ENCODE results near the gene CARD11.
"Not testable (repeated sequence)": the region's sequence is repeated elsewhere in the genome, so short reads cannot be mapped to it uniquely, and the experiment has no call there.

The CARD11 gene

DNA sequence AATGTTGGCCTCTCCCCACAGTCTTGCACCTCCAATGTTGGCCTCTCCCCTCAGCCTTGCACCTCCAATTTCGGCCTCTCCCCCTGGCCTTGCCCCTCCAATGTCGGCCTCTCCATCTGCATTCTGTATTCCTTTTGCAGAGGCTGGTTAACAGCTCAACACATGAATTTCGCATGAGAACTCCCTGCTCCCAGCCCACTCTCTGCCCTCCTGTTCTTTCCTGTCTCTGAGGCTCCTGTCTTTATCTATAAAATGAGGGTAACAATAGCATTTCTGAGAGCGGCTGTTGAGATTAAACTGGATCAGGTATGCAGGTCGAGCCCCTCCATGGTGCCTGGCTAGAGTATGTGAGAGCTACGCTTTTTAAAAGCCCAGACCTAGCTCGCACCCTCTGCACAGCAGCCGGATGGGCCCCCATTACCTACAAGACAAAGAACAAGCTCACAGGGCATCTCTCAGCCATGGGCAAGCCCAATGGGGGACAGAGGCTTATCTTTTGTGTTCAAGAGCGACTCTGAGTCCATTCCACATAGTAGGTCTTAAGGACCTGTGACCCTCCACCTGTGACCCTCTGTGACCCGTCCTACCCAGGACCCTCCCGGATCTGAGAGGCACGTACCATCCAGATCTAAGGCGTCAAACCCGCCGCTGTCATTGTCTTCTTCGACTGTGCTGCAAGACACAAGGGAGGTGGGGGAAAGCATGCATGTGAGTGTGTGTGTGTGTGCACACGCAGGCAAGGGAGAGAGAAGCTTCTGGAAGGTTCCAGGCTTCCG is 117.4 kb downstream of the CARD11 start:
- DNase-seq (ENCODE audit: low read depth in 2 of 2), result no peak

DNA sequence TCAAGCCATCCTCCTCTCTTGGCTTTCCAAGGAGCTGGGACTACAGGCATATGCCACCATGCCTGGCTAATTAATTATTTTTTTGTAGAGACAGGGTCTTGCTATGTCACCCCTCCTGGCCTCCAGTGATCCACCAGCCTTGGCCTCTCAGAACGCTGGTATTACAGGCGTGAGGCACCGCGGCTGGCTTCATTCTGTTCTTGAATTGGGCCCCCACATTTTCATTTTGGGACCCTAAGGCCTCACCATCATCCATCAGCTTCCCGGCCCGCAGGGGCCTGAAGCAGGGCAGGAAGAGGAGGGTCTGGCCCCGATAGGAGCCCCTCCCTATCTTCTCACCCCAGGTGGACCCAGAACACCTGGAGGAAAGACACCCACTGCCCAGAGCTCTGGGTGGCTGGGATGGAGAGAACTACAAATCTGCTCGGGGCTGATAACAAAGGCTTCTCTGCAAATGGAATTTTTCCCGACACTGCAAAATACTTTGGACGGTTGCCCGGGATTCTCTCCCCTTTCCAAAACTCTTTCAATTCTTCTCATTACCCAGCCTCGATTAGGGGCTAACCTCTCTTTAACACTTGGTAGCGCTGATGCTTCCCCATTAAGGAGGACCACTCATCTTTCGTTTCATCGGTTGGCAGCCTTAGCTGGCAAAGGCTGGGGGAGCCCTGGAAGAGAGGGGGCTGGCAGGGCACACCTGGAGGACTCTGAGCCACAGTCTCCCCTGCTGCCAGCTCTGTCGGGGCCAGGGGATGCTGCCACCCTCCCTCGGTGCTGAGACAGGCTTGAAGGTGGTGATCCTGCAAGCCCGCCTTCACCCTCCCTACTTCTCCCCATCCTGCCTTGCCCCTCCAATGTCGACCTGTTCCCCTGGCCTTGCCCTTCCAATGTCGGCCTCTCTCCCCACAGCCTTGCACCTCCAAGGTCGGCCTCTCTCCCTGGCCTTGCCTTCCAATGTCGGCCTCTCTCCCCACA is 118.5 kb downstream of the CARD11 start:
- no peak for DNase-seq (ENCODE audit: low read depth in 2 of 2)

- no peak for DNase-seq (ENCODE audit: low read depth in 2 of 2)
Measured at GRCh38 chr7:2923886-2924574, 119.6 kb downstream of the CARD11 start.

DNA sequence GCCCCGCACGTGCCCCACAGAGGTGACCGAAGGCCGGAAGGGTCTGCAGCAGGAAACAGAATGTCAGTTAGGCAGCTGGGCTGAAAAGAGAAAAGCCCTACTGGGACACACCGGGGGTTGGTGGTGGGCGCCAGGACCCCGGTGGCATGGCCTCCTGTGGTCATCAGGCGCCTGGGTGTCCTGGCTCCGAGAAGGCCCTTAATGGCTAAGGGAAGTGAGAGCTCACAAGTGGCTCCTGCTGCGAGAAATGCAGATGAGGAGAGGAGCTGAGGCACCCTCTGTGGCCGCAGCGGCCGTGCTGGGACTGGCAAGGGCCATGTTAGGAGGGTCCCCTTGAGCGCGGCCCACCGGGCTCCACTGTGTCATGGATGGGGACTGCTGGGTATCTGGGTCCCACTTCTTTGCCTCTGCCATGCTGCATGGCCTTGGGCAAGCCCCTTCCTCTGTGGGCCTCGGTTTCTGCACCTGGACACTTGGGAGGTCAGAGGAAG is 120.3 kb downstream of the CARD11 start:
- DNase-seq (ENCODE audit: low read depth in 2 of 2), result no peak

GRCh38 chr7:2922866-2923265 is 120.8 kb downstream of the CARD11 start:
- no peak for DNase-seq (ENCODE audit: low read depth in 2 of 2)

GRCh38 chr7:2922348-2922691 is 121.3 kb downstream of the CARD11 start:
- no peak for DNase-seq (ENCODE audit: low read depth in 2 of 2)

DNA sequence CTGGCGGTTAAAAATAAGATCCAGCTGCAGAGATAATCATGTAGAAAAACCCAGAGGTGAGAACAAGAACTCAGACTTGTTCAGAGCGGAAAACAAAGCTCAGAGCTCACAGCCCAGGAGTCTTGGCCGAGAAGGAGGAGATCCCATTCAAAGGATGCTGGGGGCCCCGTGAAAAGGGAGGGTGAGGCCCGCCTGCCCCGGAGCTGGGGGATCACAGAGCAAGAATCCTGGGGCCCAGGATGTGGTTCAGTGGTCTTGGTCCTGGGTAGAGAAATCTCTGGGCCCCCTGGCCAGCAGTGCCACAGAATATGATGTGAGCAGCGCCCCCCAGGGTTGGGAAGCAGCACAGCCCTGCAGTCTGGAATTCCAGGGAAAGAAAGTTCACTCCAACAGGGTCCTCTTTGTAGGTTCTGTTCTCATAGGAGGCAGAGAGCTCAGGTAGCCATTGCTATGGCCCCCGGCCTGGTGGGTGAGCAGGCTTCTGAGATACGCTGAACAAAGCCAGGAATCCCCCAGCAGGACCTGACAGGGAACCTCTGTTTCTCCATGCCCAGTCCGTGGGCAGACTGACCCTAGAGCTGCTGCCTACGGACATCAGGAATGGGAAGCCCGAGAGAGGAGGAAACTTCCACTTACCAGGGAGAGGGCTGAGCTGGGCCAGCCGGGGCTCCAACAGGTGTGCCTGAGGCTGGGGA is 121.9 kb downstream of the CARD11 start:
- no peak for DNase-seq (ENCODE audit: low read depth in 2 of 2)

DNA sequence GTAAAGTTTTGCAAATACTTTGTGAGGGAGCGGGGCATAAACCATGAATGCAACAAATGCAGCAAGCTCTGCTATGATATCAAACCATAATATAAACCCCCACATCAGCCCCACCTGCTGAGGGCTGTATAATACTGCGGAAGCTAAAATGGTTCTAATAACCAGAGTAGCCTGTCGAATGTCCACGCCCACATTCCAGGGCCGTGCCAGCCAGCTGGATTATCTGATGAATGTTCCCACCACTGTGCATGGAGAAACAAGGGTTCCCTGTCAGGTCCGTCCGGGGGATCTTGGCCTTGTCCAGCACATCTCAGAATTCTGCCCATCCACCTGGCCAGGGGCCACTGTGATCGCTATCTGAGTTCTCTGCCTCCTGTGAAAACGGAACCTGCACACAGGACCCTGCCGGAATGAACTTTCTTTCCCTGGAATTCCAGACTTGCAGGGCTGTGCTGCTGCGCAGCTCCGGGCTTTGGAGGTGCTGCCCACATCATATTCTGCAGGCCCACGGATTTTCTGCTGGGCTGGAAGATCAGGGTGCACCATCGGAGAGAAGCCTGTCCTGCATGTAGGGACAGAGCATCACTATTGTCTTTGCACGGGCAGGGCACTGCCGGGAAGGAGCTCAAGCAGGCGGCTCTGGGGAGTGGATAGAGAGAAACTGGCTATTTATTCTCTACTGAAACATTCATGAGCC is 122.6 kb downstream of the CARD11 start:
- DNase-seq (ENCODE audit: low read depth in 2 of 2), result no peak

DNA sequence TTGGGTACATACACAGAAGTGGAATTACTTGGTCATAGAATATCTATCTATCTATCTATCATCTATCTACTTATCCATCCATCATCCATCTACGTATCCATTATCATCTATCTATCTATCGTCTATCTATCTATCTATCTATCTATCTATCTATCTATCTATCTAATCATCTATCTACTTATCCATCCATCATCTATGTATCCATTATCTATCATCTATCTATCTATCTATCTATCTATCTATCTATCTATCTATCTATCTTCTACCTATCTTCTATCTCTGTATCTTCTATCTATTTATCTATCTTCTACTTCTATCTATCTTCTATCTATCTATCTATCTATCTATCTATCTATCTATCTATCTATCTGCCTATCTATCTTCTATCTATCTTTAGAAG is 123.2 kb downstream of the CARD11 start:
- not testable (repeated sequence) for DNase-seq (ENCODE audit: low read depth in 2 of 2)

GRCh38 chr7:2920041-2920440 is 123.6 kb downstream of the CARD11 start:
- no peak for DNase-seq (ENCODE audit: low read depth in 2 of 2)

GRCh38 chr7:2919256-2919655 is 124.4 kb downstream of the CARD11 start:
- no peak for DNase-seq (ENCODE audit: low read depth in 2 of 2)

- no peak for DNase-seq (ENCODE audit: low read depth in 2 of 2)
Measured at GRCh38 chr7:2918406-2918805, 125.3 kb downstream of the CARD11 start.

- no peak for DNase-seq (ENCODE audit: low read depth in 2 of 2)
Measured at GRCh38 chr7:2915023-2915422, 128.6 kb downstream of the CARD11 start.

DNA sequence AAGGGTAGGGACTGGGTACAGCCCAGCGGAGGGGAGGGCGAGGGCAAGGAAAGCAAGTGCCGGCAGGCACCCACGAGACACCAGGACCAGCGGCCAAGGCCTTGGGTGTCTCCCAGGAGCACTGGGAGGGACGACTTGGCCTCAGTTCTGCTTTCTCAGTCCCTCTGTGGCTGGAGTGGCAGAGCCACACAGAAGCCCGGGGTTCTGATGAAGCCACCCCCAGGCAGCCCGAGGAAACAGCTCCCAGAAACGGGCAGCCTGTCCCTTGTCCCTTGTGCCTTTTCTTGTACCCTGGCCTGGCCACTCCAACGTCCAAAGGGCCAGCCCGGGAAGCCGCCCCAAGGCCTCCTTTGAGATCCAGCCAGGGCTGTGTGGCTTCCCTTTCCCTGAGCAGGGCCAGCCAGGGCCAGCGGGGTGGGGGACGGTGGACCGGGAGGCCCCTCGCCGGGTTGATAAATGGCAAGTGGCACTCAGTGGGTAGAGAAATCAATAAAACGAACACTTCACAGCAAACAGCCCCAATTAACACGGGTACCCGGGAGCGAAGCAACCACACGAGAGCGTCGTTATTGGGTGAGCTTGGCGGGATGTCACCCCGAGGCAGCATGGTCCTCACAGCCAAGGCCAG is 129.8 kb downstream of the CARD11 start:
- DNase-seq (ENCODE audit: low read depth in 2 of 2), result no peak

DNA sequence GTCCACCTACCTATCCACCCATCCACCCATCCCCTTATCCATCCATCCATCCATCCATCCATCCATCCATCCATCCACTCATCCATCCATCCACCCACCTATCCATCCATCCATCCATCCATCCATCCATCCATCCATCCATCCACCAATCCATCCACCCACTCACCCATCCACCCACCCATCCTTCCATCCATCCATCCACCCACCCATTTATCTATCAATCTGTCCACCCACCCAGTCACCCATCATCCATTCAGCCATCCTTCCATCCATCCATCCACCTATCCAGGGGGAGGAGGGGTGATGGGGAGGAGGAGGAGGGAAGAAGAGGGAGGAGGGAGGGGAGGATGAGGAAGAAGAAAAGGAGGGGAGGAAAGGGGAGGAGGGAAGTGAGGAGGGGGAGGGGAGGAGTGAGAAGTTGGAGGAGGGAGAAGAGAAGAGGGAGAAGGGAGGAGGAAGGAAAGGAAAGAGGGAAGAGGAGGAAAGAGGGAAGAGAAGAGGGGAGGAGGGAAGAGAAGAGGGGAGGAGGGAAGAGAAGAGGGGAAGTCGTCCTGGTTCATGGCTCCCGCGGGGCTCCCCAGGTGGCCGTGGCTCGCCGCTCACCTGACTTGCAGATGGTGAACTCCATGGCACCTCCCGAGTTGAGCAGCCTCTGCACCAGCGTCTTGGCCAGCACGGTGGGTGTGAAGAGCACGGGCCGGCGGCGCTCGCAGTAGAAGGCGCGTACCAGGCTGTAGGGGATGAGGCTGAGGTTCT is 130.8 kb downstream of the CARD11 start:
- DNase-seq (ENCODE audit: low read depth in 2 of 2), result no peak

DNA sequence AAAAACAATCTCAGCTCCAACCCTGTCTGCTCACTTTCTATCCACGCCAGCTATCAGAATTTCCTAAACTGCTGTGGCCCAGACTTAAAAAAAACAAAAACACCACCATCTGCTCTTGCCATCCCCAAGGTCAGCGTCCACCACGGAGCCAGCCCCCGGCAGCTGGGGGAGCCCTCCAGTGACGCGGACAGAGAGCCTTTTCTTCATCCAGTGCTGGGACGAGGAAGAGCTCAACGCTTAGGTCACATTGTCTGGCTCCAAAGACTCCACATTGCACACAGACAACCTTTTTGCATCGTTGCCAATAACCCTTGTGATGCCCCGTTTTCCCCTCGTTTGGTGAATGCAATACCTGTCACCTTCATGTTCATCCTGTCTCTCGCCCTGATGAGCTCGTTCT is 132.2 kb downstream of the CARD11 start:
- DNase-seq (ENCODE audit: low read depth in 2 of 2), result no peak

- no peak for DNase-seq (ENCODE audit: low read depth in 2 of 2)
Measured at GRCh38 chr7:2909471-2910039, 134.1 kb downstream of the CARD11 start.

GRCh38 chr7:2909043-2909442 is 134.6 kb downstream of the CARD11 start:
- no peak for DNase-seq (ENCODE audit: low read depth in 2 of 2)

DNA sequence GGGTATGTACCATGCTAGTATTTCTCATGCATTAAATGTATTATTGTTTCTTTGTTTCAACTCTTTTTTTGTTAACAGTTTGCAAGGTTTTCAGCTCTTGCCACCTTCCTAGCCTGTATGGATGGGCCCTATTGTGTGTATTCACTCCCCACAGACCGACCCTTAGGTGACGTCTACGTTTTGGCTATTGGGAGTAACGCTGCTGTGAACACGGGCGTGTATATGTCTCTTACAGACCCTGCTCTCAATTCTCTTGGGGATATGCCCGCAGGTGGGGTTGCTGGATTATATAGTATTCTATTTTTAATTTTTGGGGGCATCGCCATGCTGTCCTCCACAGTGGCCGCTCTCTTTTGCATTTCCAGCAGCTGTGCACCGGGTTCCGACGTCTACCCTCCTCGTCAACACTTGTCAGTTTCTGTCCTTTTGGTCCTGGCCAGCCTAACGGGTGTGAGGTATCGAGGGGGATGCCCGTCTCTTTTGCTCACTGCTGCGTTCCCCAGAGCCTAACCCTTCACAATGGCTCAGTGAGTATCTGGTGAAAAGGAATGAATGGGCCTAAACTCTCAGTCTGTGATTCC is 135.5 kb downstream of the CARD11 start:
- DNase-seq (ENCODE audit: low read depth in 2 of 2), result no peak

Measured in stimulated activated CD4-positive, alpha-beta T cell treated with anti-CD3 and anti-CD28 coated beads, Interleukin-4, amount 100 ng/mL, for 48 hours (primary cell).